Stimulated activated CD4-positive, alpha-beta T cell treated with anti-CD3 and anti-CD28 coated beads, Interleukin-15, amount 100 ng/mL, for 48 hours (primary cell): Measurements from ENCODE around the gene SERPINI1.

Experiments used
- DNase-seq, 2 donors: peaks; one replicate each; pipeline ENCODE4 v3.0.0-alpha.2; 2020; ENCODE audit warnings: low read depth in 2 of 2

The SERPINI1 gene

DNA sequence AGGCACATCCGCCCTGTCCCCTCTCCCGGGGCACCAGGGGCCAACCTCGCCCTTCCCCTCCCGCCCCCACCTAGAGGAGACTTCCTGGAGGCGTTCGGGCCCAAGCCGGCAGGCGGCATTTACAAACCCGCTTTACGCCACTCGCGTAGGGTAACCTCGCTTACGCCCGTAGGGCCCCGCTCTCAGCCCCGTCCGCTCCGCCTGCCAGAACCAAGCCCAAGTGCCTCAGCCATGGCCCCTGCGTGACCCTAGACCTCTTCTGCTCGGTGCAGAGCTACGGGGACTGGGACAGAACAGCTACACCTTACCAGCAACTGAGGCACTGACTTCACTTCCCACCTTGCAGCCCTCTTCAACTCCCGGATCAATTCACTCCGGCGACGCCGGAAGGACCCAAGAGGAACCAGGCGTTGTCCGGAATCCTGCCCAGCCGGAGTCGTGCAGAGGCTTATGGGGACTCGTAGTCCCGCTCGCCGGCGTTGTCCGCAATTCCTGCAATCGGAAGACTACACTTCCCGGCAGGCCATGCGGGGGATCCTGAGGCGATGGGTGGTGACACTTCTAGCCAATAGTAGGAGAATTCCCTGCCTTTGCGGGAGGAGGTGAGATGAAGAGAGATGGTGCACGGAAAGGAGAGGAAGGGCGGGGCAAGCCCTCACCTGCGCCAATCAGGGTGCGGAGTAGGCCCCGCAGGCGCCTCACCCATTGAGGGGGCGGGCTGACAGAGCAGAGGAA lies 856 bp upstream of the SERPINI1 start, which contains the start of gene PDCD10:
TSS of gene PDCD10 (minus strand) at position 395 of the 735 bp plus-strand sequence. CDS start 14,735 bp downstream, outside the sequence.
- peak; percentile 92 to 96 for DNase-seq

DNA sequence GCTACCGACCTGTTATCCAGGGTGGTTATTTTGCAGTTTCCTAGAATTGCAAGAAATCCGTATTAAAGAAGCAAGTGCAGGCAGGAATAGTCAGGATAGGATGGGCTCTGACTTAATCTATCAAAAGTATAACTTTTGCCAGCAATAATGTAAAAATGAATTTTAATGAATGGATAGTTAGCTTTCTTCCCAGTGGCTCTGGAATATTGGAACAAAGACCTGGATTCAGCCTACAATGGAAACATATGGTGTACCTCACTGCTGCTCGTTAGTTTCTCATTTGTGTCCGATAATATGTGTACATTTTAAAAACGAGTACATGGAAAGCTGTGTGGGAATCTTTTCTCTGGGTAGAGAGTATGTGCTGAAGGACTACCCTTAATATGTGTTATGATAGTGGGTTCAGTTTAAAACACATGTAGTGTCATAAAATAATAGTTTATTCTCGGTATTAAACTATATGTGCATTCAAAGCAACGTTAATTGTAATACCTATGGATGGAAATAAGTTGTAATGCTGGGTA lies 805 bp downstream of the SERPINI1 start:
- no peak for DNase-seq

DNA sequence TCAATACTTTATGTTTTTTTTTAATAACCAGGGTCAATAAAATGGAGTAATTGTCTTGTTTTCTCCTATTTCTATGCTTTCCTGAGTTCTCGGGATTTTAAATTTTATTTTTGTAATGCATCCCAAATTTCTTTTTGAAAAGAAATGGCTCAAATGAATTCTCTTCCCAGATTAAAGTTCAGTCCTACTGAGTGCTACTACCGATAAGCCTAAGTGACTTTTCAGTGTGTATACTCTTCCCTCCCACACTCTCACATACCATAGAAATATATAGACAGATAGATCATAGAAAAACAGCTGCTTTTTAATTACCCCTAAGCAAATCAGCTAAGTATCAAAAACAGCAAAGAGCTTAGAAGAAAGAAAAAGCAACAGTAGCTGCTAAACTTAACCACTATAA lies 1.5 kb downstream of the SERPINI1 start:
- DNase-seq, result no peak

DNA sequence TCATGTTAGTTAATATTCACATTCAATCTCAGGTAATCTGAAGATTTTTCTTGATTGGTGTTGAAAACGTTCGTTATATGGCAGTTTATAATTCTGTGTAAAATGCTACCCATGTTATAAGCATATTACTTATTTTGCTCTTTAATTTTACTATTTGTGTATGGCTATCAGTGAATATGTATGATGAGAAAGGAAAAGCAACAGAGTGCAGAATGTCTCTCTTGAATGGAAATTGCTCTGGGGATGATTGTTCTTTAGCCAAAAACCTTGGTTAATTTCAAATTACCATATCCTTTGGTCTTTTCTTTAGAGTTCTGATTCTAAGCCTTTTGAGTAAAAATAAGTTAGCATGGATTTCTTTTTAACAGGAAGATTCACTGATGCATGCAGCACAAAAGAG lies 2.5 kb downstream of the SERPINI1 start:
- DNase-seq, result no peak

DNA sequence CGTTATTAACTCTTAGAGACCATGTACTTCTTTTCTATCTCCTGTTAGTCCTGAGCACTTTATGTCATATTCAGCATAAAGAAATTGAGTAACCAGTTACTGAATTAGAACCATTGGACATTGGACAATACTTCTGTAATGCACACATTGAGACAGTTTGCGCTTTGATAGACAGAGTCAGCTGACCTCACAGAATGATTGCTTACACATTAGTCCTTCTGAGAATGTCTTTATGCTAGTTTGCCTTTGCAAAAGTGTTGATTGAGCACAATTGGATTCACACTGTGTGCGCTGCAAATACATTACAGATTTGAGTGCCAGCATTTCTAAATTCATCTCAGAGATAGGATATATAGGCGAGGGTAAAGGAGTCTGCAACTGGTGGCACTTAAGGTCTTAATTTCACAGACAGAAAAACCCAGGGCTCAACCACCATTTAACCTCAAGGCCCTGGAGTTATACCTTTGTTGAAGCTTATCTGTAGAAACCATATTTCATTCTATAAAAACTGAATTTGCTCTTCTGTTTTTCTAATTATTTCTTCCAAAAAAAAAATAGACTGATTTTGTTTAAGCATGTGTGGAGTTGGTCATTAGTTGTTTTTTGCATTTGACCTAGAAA lies 3.8 kb downstream of the SERPINI1 start:
- DNase-seq, result no peak

DNA sequence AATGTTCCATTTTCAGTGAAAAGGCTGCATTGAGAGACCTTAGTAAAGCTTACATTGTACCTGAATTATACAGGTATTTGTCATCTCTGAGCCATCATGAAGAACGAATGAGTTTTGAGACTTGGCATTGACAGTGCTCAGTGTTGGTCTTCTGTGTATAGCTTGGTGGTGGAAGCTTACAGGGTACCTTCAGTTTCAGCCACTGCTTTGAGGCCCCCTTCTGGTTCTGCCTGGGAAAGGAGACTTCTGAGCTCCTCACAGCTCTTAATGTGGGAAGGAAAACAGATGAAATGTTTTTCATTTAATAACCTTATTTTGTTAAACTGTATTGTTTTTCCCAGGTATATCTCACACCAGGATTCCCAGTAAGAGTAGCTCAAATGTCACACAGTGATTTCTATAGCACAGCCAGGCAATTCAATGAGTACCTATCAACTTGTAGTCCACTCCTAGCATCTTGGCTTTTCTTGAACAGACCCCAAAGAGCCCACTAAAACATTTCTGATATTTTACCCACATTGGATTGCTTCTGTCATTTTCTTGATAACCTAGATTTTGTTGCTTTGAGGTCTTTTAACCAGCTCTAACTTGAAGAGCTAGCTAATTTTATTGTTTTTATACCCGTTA lies 5.6 kb downstream of the SERPINI1 start:
- DNase-seq, result peak in 1 of 2 donors; percentile 1

DNA sequence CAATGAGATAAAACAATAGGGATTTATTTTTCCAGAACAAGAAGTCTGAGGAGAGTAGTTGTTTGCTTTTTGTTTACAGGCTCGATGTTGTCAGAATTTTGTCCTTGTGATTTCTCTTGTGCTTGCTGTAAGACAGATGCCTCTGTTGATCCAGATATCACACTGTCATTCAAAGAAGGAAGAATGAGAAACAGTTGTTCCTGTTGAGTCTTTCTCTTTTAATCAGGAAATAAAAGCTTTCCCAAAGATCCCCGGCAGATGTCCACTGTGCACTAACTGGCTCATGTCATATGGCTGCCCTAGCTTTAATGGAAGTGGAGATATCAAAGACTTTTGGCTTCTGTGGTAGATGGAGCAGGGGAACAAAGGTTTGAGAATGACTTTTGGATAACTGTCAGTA lies 6.8 kb downstream of the SERPINI1 start:
- DNase-seq, result no peak

DNA sequence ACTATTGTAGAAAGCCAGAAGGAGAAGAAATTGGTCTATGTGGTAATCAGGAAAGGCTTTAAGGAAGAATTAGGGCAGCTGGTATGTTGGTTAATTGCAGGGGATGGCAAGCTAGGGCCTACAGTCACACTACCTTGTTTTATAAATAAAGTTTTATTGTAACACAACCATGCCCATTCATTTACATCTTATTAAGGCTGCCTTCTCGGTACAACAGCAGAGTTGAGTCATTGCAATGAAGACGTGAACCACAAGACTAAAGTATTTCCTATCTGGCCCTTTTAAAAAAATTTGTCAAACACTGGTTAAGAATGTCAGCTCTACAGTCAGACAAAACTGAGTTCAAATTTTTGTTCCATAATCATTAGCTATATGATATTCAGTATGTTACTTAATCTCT lies 8.3 kb downstream of the SERPINI1 start:
- no peak for DNase-seq

DNA sequence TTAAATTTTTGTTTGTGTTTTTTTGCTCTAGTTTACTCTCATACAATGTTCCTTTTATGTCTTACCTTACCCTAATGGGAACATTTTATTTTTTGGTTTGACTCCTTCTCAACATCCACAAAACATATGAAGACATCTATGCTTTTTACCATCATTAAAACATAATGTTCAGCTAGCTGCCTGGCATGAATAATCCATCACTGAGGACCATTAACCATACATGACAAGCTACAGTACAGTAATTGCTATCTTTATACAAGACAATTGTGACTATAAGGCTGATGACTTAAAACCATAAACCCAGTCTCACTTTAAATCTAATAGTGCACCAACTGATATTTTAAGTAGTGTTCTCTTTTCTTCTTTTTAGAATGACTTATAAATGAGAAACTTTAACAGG lies 13.7 kb downstream of the SERPINI1 start:
- no peak for DNase-seq

DNA sequence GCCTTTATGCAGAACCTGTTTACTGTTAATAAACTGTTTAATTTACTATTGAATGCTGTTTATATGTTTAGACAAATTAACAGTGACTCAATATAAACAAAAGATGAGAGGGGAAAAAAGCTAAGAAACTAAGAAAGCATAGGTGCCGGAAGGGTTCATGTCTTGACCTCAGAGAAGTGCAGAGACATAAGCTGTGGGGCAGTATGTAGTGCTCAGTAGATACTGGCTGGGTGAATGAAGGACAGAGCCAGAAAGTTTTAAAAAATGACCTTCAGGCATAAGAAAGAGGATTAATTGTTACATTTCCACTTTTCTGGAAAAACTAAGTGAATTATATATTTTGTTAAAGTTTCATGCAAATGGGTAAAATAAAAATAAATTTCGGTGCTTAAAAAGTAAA lies 14.2 kb downstream of the SERPINI1 start:
- no peak for DNase-seq

DNA sequence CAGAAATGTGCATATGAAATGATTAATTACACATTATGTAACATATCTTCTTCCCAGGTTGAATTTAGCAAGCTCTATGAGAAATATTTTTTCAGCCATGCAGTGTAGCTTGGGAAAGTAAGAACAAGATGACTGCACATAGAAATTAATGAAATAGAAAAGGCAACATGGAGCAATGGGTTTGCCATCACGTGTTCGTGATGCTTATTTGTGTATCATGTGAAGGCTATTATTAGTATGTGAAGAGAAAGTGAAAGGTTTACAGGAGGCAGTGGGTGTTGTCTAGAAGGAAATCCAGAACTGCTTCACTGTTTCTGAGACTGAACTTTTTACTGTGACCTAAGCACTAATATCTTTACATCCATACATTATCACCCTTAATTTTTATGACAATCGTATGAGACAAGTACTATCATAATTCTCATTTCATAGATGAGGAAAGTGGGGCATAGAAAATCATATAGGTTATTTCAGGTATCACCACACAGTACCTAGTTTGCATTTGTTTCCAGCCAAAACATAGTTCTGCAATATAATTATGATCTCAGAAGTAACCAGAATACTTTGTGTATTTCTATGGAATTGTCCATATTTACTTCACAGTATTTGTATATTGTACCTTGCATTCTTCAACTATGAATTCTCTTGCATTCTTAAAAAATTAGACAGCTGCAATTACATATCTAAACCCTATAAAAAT lies 14.9 kb downstream of the SERPINI1 start:
- DNase-seq, result no peak

DNA sequence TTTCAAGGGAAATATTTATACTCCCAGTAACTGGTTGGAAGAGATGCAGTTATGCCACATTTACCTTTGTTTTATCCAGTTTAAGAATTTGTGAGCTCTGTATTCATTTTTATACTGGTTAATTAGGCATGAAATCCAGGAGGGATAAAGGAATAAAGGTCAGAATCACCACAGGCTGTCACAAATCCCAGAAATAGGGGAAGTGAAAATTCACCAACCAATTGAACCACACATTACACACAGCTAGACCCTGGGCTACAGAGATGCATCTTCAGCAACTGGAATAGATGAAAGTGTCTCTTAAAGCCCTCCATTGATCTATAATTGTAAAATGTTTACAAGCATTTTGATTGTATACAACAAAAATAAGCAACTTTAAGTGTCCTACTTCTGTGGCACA lies 18.5 kb downstream of the SERPINI1 start:
- no peak for DNase-seq

DNA sequence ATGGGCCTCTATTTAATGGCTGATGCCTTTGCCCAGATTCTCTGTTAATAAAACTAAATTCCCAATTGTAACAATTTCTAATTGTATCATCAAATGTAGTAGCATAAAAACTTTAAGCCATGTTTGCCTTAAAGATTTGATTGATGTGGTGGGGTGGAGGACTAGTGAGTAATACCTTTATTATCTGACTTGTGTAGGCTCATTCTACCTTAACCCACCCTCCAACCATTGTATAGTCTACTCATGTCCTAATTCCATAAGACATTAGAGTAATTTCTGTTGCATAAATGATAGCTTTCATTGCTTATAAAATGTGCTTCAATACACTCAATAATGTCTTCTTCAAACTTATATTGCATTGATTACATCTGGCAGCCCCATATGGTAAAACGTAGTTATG lies 25.8 kb downstream of the SERPINI1 start:
- no peak for DNase-seq

DNA sequence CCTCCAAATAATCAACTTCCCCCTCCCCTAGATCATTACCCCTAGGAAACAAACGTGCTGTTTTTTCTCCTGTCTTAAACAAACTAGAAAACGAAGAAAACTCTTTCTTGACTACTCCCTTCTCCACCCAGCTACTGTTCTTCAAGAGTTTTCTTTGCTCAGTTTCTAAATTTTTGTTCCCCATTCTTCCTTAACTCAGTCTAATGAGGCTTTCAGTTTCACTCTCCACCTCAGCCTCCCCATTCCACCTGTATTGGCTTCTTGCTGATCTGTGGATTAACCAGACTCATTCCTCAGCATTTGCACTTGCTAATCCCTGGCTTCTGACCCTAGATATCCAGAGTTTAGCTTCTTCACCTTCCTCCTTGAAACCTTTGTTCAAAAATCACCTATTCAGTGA lies 26.8 kb downstream of the SERPINI1 start:
- DNase-seq, result no peak

DNA sequence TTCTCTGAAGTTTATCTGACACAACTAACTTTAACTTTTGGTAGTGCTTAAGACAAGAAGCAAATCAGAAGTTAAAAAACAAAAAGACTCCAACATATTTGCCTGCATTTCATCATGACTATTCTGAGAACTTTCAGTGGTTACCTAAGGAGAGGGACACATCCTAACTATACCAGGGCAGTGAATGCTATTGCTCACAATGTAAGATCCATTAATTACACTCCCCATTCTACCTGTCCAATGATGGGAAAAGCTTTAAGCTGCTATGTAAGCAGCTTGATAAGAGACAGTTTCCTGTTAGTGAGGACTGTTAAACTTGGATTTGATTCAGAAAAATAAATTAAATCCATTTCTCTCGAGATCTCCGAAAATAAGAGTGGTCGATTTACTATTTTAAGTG lies 37.5 kb downstream of the SERPINI1 start:
- DNase-seq, result no peak

DNA sequence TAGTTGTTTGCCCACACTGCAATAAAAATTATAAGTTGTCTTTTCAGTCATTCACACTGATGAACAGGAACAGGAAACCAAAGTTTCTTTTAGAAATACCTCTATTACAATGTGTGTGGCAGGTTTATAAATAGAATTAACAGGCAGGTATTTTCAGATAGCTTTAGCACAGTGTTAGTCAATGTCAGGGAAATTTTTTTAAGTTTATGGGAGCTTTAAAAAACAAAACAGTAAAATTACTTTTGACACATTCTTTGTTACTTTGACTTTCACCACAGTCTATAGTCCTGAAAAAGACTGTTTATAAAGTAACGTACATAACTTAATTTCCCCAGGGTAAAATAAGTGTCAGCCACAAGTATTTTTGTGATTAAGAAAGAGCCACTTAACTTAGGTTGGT lies 38.1 kb downstream of the SERPINI1 start:
- DNase-seq, result no peak

DNA sequence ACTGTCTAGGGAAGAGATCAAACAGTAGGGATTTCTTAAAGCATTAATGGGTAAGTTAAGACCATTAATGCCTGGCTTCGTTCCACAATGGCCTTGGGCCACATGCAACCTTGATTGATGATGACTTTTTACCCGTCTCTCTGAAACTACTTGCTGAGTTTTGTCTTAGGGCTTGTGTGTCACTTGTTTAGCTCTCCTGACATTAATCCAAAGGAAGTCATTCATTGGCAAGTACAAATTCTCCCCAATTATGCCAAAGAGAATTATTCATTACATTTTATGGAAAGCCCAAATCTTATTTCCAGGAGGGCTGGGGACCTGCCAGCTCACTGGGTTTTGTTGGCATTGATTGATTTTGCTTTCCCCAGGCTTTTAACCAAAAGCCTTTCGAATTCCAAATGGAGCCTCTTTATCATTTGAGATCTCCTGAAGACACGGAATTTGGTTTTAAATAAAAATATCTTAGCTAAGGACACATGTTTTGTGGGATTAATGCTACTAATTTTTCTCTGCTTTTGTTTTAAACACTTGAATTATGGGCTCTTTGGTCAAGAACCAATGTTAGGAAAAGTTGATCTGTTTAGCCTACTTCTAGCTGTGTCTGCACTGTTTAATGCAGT lies 40.7 kb downstream of the SERPINI1 start:
- no peak for DNase-seq

DNA sequence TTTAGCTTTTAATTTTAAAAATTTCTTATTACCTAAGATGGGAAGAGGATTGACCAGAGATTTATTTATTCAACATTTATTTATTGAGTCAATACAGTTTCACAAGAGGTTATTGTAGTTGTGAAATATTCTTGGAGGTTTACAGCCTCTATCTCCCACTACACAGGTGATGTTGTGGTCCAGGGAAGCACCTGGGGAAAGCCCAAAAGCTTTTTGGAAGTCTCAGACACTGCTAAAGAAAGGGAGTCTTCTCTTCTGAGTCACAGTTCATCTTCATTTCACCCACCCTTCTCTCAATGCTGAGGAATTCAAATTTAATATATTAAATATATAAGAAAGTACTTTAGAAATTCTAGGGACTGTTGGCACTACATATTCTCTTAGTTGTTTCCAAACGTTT lies 41.8 kb downstream of the SERPINI1 start:
- DNase-seq, result no peak

DNA sequence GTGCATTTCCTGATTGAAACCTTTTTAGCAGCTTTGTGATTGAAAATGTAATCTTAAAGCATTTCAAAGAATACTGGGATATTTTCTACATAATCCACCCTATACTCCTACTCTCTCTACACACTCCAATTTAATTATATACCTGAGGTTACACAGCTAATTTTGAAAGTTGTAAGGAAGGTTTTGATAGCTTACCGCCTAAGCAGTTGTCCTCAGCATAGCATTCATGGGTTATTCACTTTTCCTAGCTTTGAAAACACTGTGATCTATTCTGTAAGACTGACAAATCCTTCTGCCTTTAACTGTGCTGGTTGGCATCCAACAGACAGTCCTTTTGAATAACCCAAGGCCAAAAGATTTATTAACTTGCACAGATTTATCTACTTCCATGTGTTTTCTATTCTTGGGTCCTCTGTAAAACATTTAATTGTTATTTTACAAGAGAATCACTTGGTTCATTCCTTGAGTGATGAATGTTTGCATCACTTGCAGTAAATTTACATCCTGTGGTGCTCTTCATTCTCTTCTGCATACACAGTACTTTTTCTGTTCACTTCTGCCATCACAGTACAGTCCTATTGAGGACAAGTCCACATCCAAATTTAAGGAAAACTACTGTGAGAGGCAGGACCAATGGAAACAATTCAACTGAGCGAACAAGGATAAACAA lies 44.8 kb downstream of the SERPINI1 start:
- DNase-seq, result no peak

DNA sequence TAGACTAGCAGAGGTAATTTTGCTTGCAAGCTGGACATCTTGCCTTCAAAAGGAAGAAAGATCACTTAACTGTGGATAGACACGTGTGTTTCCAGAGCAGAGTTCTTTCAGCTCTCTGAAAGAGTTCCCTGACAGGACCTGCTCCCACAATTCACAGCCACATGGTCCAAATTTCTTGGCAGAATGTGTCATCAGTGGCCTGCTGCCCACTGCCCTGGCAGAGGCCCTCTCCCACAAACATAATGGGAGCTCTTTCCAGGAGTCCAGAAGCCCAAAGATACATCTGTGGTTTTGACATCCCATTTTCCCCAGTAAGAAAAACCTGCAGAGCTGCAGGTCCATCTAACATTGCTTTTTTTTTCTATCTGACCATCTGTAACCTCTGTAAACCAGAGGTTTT lies 48.3 kb downstream of the SERPINI1 start:
- DNase-seq, result no peak

DNA sequence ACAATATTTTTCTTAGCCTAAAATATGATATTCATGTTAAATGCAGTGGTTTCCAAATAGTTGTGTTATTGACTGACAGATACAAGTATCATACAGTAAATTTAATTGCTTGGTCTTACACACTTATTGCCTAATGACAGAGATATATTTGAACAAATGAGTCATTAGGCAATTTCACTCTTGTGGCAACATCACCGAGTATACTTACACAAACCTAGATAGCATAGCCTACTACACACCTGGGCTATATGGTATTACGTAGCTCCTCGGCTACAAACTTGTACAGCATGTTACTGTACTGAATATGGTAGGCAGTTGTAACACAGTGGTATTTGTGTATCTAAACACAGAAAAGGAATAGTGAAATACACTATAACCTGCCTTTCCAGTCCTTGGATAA lies 50.3 kb downstream of the SERPINI1 start:
- DNase-seq, result no peak
